IgD-negative memory B cell (primary cell): ENCODE measurements around the gene CLEC2A. TPM values are rescaled to one million over a fixed set of nuclear protein-coding genes. Genes with fewer than 3 reads are reported as not detected.
A peak's percentile ranks its signal among the peaks of the same experiment; 100 is the strongest.

Experiments
- H3K27ac Mint-ChIP-seq, 3 donors: one replicate each; pipeline ENCODE4 v1.8.0; 2020 to 2022; ENCODE audit warnings: mild to moderate bottlenecking in 3 of 3, mixed read lengths in 3 of 3, moderate library complexity in 1 of 3
- H3K27me3 Mint-ChIP-seq: one replicate; pipeline ENCODE4 v1.8.0; 2021; ENCODE audit warnings: mixed read lengths
- H3K36me3 Mint-ChIP-seq: one replicate; pipeline ENCODE4 v1.8.0; 2020; ENCODE audit warnings: mild to moderate bottlenecking, mixed read lengths
- H3K4me1 Mint-ChIP-seq, 3 donors: one replicate each; pipeline ENCODE4 v1.8.0; 2020 to 2022; ENCODE audit warnings: mixed read lengths in 3 of 3, mild to moderate bottlenecking in 1 of 3
- H3K4me3 Mint-ChIP-seq, 4 donors: one replicate each; pipeline ENCODE4 v1.8.0; 2020 to 2022; ENCODE audit warnings: mild to moderate bottlenecking in 4 of 4, mixed read lengths in 4 of 4, moderate library complexity in 3 of 4
- H3K9me3 Mint-ChIP-seq, 3 donors: one replicate each; pipeline ENCODE4 v1.8.0; 2020 to 2021; ENCODE audit warnings: mixed read lengths in 3 of 3, mild to moderate bottlenecking in 1 of 3
- polyA plus RNA-seq: library from polyadenylated mRNA; unstranded; fragments of 300-500 nt; fragmentation: Illumina TruSeq; gene quantifications from one replicate; pipeline ENCODE4 v1.2.3, GENCODE V29; 2021

The CLEC2A gene
- polyA plus RNA-seq, 1 donor from 2014 or later = not detected

DNA sequence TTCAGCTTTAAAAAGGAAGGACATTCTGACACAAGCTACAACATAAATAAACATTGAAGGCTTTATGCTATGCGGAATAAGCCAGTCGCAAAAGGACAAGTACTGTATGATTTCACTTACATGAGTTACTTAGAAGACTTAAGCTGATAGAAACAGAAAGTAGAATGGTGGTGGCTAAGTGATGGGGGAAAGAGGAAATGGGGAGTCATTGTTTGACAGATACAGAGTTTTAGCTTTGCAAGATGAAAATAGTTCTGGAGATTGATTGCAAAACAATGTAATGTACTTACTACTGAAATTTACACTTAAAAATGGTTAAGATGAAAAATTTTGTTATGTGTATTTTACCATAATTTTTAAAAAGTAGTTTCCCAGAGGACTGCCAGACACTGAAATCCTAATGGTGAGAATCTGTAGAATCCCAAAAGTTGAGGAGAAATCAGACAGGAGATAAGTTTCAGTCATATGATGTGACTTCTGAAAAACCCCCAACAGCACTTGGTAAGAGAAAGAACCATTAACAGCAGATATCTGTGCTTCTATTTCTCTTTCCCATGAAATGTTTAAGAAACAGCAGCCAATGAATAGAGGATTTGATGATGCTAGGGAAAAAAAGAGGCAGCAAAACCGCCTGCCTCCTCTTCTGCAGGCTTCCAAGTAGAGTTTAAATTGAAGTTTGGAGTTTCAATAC lies 16.6 kb upstream of the CLEC2A start:
- peak overlapping the region in 2 of 4 donors; percentile 5 to 6 for H3K4me3 Mint-ChIP-seq
- peaks cover 31 to 38% (median 32%) of the 10 kb centered on the region in 3 donors for H3K4me1 Mint-ChIP-seq
- H3K27ac Mint-ChIP-seq = peak overlapping the region in 2 of 3 donors; percentile 8 to 83

DNA sequence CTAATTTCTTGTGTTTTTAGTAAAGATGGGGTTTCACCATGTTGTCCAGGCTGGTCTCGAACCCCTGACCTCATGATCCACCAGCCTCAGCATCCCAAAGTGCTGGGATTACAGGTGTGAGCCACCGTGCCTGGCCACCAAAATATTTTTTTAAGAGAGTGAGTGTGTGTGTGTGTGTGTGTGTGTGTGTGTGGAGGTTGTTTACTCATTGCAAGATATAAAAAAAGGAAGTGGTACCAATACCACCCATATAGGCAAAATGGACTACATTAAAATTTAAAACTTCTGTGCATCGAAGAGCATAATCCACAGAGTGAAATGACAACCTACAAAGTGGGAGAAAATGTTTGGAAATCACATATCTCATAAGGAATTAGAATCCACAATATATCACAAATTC lies 15.5 kb upstream of the CLEC2A start:
- H3K4me3 Mint-ChIP-seq = peak overlapping the region in 3 of 4 donors; percentile 13 to 66 (median 41)
- no peaks in the 10 kb centered on the region for H3K9me3 Mint-ChIP-seq
- H3K27ac Mint-ChIP-seq = peak overlapping the region; percentile 6 to 76 (median 60)
- H3K36me3 Mint-ChIP-seq = no peaks in the 10 kb centered on the region
- H3K27me3 Mint-ChIP-seq = peaks cover 3% of the 10 kb centered on the region
- peaks cover 32 to 43% (median 33%) of the 10 kb centered on the region in 3 donors for H3K4me1 Mint-ChIP-seq

More for the DNA sequence above, 16.6 kb upstream of the CLEC2A start:
- Mint-ChIP-seq H3K36me3 (no peaks in the 10 kb centered on the region), H3K9me3 (no peaks in the 10 kb centered on the region), H3K27me3 (no peaks in the 10 kb centered on the region)

DNA sequence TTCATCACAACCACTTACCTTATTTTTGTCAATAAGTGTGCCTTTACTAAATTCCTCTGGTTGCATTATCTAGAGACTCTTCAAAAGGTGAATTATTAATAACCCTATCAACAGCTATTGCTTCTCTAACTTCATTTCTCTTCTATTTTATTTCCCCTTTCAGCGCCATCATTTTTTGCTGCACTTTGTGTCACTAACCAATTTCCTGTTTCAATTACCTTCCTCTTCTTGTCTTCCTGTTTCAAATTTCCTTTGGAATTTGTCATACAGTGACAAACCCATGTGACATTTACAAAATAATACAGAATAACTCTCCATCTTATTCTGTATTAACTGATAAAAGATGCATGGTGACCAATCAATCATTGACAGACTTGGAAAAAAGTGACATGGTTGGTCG lies 12.2 kb upstream of the CLEC2A start:
- Mint-ChIP-seq H3K27me3 (peaks cover 9% of the 10 kb centered on the region), H3K36me3 (no peaks in the 10 kb centered on the region), H3K27ac (no peak overlapping the region), H3K9me3 (no peaks in the 10 kb centered on the region), H3K4me3 (no peak overlapping the region), H3K4me1 (peaks cover 19 to 27% (median 22%) of the 10 kb centered on the region in 3 donors)

- Mint-ChIP-seq H3K27ac (no peak overlapping the region), H3K27me3 (peaks cover 10% of the 10 kb centered on the region), H3K36me3 (no peaks in the 10 kb centered on the region), H3K9me3 (no peaks in the 10 kb centered on the region), H3K4me1 (peaks cover 11 to 20% (median 11%) of the 10 kb centered on the region in 3 donors), H3K4me3 (peak overlapping the region in 2 of 4 donors; percentile 53 to 70)
Measured at GRCh38 chr12:9943240-9943639, 11.1 kb upstream of the CLEC2A start.

DNA sequence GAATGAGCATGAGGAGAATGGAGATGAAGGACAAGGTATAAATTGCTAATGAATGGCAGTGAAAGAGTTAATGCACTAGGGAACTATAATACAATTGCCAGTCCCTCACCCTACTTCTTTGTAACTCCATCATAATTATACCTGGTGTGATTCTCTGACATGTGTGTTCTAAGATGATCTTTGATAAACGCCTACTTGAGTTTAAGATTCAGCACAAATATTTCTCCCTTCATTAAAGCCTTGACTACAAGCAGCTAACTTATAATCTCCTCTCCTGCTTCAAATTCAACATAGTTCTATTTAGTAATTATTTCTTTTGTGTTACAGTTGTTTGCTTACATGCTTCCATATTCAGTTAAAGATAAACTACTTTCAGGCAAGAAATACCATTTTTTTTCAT lies 9.7 kb upstream of the CLEC2A start:
- peaks cover 10% of the 10 kb centered on the region for H3K27me3 Mint-ChIP-seq
- no peak overlapping the region for H3K4me3 Mint-ChIP-seq
- no peaks in the 10 kb centered on the region for H3K9me3 Mint-ChIP-seq
- peaks cover 6 to 12% (median 8%) of the 10 kb centered on the region in 3 donors for H3K4me1 Mint-ChIP-seq
- peak overlapping the region in 1 of 3 donors; percentile 8 for H3K27ac Mint-ChIP-seq
- no peaks in the 10 kb centered on the region for H3K36me3 Mint-ChIP-seq

DNA sequence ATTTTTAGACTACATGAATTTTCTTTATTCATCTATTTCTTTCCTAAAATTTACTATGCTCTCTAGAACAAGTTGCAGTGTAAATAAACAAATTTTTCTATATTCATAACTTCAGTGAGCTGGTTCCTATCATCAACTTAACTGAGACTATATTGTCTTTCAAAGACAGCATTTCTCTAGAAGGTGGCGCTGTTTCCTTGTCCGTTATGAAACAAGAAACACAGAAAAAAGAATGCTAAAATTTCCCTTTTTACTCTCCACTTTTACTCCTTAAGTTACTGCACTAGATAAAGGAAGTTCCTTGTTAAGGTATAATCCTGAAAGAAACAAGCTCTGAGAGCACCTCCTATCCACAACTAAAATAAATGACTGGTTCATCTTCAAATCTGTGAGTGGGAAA lies 8.2 kb upstream of the CLEC2A start:
- no peaks in the 10 kb centered on the region for H3K9me3 Mint-ChIP-seq
- peaks cover 9 to 15% (median 12%) of the 10 kb centered on the region in 3 donors for H3K4me1 Mint-ChIP-seq
- peaks cover 10% of the 10 kb centered on the region for H3K27me3 Mint-ChIP-seq
- no peak overlapping the region for H3K4me3 Mint-ChIP-seq
- no peaks in the 10 kb centered on the region for H3K36me3 Mint-ChIP-seq
- no peak overlapping the region for H3K27ac Mint-ChIP-seq

DNA sequence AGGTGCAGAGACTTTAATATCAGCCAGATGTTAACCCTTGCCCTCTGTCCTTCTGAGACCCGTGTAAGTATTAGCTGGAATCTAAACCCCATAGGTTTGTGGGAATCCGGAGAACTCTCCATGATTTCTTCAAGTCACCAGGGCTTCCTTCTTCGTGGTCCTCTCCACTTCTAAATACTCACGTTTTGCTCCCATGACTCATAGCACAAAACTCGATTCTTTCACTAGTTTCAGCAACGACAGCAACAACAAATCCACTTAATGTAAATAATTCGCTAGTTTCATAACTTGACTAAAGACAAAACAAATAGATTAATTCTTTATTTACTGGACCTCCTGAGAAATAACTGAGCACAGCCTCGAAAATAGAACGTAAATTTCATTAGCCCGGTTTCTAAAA lies 4.4 kb upstream of the CLEC2A start:
- Mint-ChIP-seq H3K9me3 (no peaks in the 10 kb centered on the region), H3K36me3 (no peaks in the 10 kb centered on the region), H3K4me3 (no peak overlapping the region), H3K27ac (no peak overlapping the region), H3K4me1 (peaks cover 0 to 8% (median 4%) of the 10 kb centered on the region in 3 donors), H3K27me3 (peaks cover 17% of the 10 kb centered on the region)

DNA sequence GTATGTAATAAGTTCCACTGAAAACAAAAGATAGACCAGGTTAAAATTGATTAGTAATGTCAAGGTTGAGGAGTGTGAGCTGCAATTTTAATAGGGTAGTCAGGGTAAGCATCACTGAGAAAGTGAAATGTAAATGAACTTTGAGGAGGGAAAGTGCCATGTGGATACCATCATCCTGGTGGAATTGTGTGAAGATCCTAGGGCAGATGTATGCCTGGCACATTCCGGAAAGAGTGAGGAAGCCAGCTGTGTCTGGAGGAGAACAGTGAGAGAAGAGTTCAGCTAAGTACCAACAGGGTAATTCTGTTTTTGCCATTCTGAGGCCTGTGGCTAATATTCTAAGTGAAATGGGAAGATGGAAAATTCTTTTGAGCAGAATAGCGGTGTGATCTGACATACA lies 2.9 kb upstream of the CLEC2A start:
- Mint-ChIP-seq H3K27me3 (peaks cover 14% of the 10 kb centered on the region), H3K4me3 (no peak overlapping the region), H3K36me3 (no peaks in the 10 kb centered on the region), H3K27ac (no peak overlapping the region), H3K4me1 (peaks cover 0 to 8% (median 4%) of the 10 kb centered on the region in 3 donors), H3K9me3 (no peaks in the 10 kb centered on the region)

DNA sequence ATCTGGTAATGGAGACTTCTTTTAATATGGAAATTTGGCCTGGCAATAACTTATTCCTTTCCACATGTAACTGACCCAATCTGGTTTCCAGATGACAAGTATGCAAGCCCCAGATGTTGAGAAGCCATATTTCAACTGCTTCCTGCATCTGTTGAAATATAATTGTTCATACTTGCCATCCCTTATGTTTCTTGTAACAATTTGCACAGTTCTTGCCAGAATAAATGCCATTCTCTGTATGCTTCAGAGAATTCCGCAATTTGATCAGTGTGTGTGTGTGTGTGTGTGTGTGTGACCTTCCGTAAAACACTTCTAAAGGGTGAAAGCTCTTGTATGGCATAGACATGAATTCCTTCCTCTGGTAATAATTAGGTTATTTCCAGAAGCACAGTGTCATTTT lies 1.8 kb upstream of the CLEC2A start:
- Mint-ChIP-seq H3K4me3 (no peak overlapping the region), H3K36me3 (no peaks in the 10 kb centered on the region), H3K9me3 (no peaks in the 10 kb centered on the region), H3K27ac (no peak overlapping the region), H3K27me3 (peaks cover 13% of the 10 kb centered on the region), H3K4me1 (peaks cover 0 to 8% (median 4%) of the 10 kb centered on the region in 3 donors)

GRCh38 chr12:9931245-9931644 lies 925 bp downstream of the CLEC2A start:
- H3K4me3 Mint-ChIP-seq = no peak overlapping the region
- H3K4me1 Mint-ChIP-seq = peaks cover 2 to 4% (median 3%) of the 10 kb centered on the region in 3 donors
- no peaks in the 10 kb centered on the region for H3K9me3 Mint-ChIP-seq
- no peak overlapping the region for H3K27ac Mint-ChIP-seq
- no peaks in the 10 kb centered on the region for H3K36me3 Mint-ChIP-seq
- H3K27me3 Mint-ChIP-seq = peaks cover 17% of the 10 kb centered on the region

- Mint-ChIP-seq H3K9me3 (no peaks in the 10 kb centered on the region), H3K4me1 (peaks cover 2 to 4% (median 3%) of the 10 kb centered on the region in 3 donors), H3K4me3 (no peak overlapping the region)
Measured at GRCh38 chr12:9928607-9929006, 3.6 kb downstream of the CLEC2A start.

DNA sequence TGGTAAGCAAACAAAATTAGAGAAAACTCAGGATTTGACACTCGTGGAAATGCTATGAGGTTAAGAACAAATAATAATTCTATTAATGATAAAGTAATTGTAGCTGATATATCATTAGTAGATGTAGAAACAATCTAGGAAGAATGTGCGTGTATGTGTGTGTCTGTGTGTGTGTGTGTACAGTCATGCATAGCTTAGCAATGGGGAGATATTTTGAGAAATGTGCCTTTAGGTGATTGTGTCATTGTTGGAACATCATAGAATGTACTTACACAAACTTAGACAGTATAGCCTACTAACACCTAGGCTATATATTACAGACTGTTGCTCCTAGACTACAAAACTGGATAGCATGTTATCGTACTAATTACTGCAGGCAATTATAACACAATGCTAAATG lies 5.3 kb downstream of the CLEC2A start:
- H3K9me3 Mint-ChIP-seq = no peaks in the 10 kb centered on the region
- H3K4me3 Mint-ChIP-seq = no peak overlapping the region
- no peaks in the 10 kb centered on the region for H3K36me3 Mint-ChIP-seq
- no peak overlapping the region for H3K27ac Mint-ChIP-seq
- peaks cover 2 to 6% (median 4%) of the 10 kb centered on the region in 3 donors for H3K4me1 Mint-ChIP-seq
- peaks cover 4% of the 10 kb centered on the region for H3K27me3 Mint-ChIP-seq

More at GRCh38 chr12:9928607-9929006, 3.6 kb downstream of the CLEC2A start:
- H3K27me3 Mint-ChIP-seq = peaks cover 9% of the 10 kb centered on the region
- H3K27ac Mint-ChIP-seq = no peak overlapping the region
- no peaks in the 10 kb centered on the region for H3K36me3 Mint-ChIP-seq

GRCh38 chr12:9925705-9926393 lies 6.3 kb downstream of the CLEC2A start:
- Mint-ChIP-seq H3K4me3 (peak overlapping the region in 2 of 4 donors; percentile 70 to 75), H3K9me3 (no peaks in the 10 kb centered on the region), H3K4me1 (peaks cover 2 to 7% (median 4%) of the 10 kb centered on the region in 3 donors), H3K36me3 (no peaks in the 10 kb centered on the region), H3K27ac (no peak overlapping the region), H3K27me3 (peaks cover 4% of the 10 kb centered on the region)

DNA sequence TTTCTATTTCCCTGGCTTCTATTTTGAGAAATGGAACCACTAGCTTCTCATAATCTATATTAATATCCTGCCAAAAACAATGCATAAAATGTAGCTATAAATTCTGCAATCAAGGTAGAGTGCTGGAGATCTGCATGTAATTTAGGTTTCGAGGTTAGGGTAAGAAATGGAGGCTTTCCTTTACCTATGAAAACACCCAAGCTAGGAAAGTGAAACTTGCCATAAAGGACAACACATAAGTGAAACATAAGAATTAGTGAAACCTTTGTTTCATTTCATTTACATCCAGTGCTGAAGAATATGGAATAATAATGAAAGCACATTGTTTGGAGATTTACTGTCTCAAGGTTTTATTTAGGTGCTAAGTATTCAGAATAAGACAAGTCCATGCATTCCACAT lies 9.7 kb downstream of the CLEC2A start:
- Mint-ChIP-seq H3K36me3 (no peaks in the 10 kb centered on the region), H3K9me3 (no peaks in the 10 kb centered on the region), H3K27me3 (peaks cover 12% of the 10 kb centered on the region)

DNA sequence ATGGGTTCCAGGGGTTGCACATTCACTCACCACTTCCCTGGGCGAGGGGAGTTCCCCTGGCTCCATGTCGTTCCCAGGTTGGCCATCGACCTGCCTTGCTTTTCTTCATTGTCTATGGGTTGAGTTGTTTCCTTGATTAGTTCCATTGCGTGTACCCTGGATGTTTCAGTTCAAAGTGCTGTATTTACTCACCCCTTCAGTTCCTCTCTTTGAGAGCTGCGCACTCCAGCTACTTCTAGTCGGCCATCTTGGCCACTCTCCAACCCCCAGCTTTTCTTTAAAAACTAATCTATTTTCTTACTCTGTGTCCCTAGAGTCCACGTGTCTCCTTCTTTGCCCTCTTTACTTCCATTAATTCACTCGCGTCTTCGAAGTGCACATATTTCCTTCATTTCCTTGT lies 11.7 kb downstream of the CLEC2A start:
- H3K9me3 Mint-ChIP-seq = no peaks in the 10 kb centered on the region
- H3K4me1 Mint-ChIP-seq = peaks cover 0 to 4% (median 0%) of the 10 kb centered on the region in 3 donors
- H3K36me3 Mint-ChIP-seq = no peaks in the 10 kb centered on the region
- no peak overlapping the region for H3K27ac Mint-ChIP-seq
- no peak overlapping the region for H3K4me3 Mint-ChIP-seq
- H3K27me3 Mint-ChIP-seq = peaks cover 12% of the 10 kb centered on the region

More for the DNA sequence above, 9.7 kb downstream of the CLEC2A start:
- H3K4me1 Mint-ChIP-seq = peaks cover 0 to 4% (median 2%) of the 10 kb centered on the region in 3 donors
- no peak overlapping the region for H3K4me3 Mint-ChIP-seq
- no peak overlapping the region for H3K27ac Mint-ChIP-seq
